CD4-positive, alpha-beta T cell treated with Interleukin-12 subunit alpha and Interleukin-12 subunit beta, for 1 hour (primary cell): ENCODE measurements around the gene KCNK10.
"Not testable (repeated sequence)": the region's sequence is repeated elsewhere in the genome, so short reads cannot be mapped to it uniquely, and the experiment has no call there.

Experiments
- DNase-seq: peaks from one replicate; pipeline ENCODE4 v3.0.0-alpha.2; 2020

The KCNK10 gene

GRCh38 chr14:88269806-88270420 is 53.2 kb downstream of the KCNK10 start:
- no peak for DNase-seq

GRCh38 chr14:88266474-88266873 is 56.6 kb downstream of the KCNK10 start:
- no peak for DNase-seq

- DNase-seq = no peak
Observed at GRCh38 chr14:88264116-88264515, 59.0 kb downstream of the KCNK10 start.

- not testable (repeated sequence) for DNase-seq
Observed at GRCh38 chr14:88261302-88261701, 61.8 kb downstream of the KCNK10 start.

GRCh38 chr14:88258021-88258420 is 65.0 kb downstream of the KCNK10 start:
- no peak for DNase-seq

- DNase-seq = no peak
Observed at GRCh38 chr14:88256997-88257950, 65.8 kb downstream of the KCNK10 start.

- DNase-seq = no peak
Observed at GRCh38 chr14:88255798-88256197, 67.3 kb downstream of the KCNK10 start.

- DNase-seq = no peak
Observed at GRCh38 chr14:88255196-88255595, 67.9 kb downstream of the KCNK10 start.

- DNase-seq = no peak
Observed at GRCh38 chr14:88252498-88252897, 70.6 kb downstream of the KCNK10 start.

GRCh38 chr14:88251650-88252049 is 71.4 kb downstream of the KCNK10 start:
- DNase-seq = no peak

- no peak for DNase-seq
Observed at GRCh38 chr14:88249266-88249665, 73.8 kb downstream of the KCNK10 start.

GRCh38 chr14:88248606-88249005 is 74.5 kb downstream of the KCNK10 start:
- no peak for DNase-seq

GRCh38 chr14:88247228-88247627 is 75.8 kb downstream of the KCNK10 start:
- DNase-seq = no peak

GRCh38 chr14:88245321-88245720 is 77.7 kb downstream of the KCNK10 start:
- no peak for DNase-seq

- DNase-seq = no peak
Observed at GRCh38 chr14:88243946-88244345, 79.1 kb downstream of the KCNK10 start.

- no peak for DNase-seq
Observed at GRCh38 chr14:88242446-88242845, 80.6 kb downstream of the KCNK10 start.

- DNase-seq = no peak
Observed at GRCh38 chr14:88241810-88242209, 81.3 kb downstream of the KCNK10 start.

- no peak for DNase-seq
Observed at GRCh38 chr14:88234442-88234841, 88.6 kb downstream of the KCNK10 start.

- peak; percentile 3 for DNase-seq
Observed at GRCh38 chr14:88233915-88234314, 89.2 kb downstream of the KCNK10 start.

- DNase-seq = no peak
Observed at GRCh38 chr14:88232771-88233170, 90.3 kb downstream of the KCNK10 start.

GRCh38 chr14:88231603-88232002 is 91.5 kb downstream of the KCNK10 start:
- DNase-seq = no peak

- DNase-seq = no peak
Observed at GRCh38 chr14:88229428-88229827, 93.6 kb downstream of the KCNK10 start.

GRCh38 chr14:88228522-88229236 is 94.4 kb downstream of the KCNK10 start:
- no peak for DNase-seq

- no peak for DNase-seq
Observed at GRCh38 chr14:88227693-88228092, 95.4 kb downstream of the KCNK10 start.
